ENCODE data around the gene ZNF529. TPM values are rescaled to one million over a fixed set of nuclear protein-coding genes. Genes with fewer than 3 reads are reported as not detected.
"Not testable (repeated sequence)": the region's sequence is repeated elsewhere in the genome, so short reads cannot be mapped to it uniquely, and the experiment has no call there.

Gene ZNF529
- 17.3 TPM for total RNA-seq
- long read RNA-seq, full-length matches to known transcripts: 4 of 18 reads
- long read RNA-seq, partial matches to known transcripts: 2 of 18 reads
- long read RNA-seq, other reads (novel, unspliced or antisense): 12 of 18 reads

DNA sequence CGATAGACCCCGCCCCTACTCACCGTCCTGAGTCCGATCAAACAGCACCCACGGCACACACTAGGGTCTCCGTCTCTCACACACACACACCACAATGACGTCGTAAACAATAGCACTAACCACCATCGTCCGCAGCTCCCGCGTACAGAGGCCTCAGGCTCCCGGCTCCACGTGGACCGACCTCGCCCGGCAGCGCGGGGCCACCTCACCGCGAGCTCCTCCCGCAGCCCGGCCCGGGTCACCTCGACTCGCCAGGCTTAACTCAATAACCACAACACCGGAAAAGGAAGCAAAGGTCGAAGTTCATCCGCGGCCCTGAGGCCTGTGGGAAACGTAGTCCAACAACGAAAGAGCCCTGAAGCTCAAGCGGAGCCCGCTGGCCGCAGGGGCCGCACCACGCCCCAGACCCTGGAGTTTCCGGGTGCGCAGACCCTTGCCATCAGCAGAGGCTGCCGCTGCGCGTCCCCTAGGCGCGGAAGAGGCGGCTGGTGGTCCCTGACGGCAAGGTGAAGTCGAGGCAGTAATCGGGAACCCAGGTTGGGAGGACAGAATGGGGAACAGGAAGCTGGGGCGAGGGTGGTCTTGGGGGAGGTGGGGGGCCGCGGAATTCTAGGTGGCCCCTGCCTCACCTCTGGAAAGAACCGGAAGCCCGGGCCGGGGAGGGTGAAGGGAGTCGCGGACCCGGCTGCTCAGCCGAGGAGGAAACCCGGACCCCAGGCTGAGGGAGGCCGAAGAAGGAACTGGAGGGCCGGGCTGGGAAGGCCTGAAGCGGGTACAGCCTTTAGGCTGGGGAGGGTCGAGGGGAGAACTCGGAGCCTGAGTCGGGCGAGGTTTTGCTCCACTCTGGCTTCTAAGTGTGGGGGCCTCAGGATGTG is at the start of gene ZNF529:
Gene ZNF529, minus strand, starts transcription at position 273 of the 875 bp plus-strand sequence. CDS start 946 bp downstream, outside the sequence.
- DNase-seq (ENCODE audit: low spot score): peak; percentile 94
- intact Hi-C loops (cut with DNase I): loop anchor here (5.0 kb wide), 1 partner anchor 264 kb away; the partner anchor contains the start of gene ZNF790

DNA sequence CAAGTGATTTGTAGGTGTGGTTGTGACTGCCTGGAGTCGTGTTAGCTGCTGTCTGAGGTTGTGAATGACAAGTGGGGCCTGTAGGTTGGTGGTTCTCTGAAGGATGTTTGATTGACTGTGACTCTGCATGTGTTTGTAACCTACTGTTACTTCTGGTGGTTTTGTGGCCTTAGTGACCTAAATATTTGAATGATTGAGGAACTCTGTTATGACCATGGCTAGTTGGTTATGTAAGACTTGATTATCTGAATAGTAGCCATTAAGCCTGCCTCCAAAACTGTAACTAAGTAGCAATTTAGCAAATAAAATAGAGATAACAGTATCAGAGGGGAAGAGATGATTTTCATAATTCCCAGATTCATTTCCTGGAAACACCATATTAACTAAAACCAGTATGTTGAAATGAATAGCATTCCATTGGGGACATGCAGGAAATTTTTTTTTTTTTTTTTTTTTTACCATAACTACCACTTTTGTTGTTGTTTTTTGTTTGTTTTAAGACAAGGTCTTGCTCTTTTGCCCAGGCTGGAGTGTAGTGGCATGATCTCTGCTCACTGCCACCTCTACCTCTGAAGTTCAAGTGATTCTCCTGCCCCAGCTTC is 32.9 kb upstream of the ZNF529 start:
- no peak for DNase-seq (ENCODE audit: low spot score)
- intact Hi-C loops (cut with DNase I): no loop called here

DNA sequence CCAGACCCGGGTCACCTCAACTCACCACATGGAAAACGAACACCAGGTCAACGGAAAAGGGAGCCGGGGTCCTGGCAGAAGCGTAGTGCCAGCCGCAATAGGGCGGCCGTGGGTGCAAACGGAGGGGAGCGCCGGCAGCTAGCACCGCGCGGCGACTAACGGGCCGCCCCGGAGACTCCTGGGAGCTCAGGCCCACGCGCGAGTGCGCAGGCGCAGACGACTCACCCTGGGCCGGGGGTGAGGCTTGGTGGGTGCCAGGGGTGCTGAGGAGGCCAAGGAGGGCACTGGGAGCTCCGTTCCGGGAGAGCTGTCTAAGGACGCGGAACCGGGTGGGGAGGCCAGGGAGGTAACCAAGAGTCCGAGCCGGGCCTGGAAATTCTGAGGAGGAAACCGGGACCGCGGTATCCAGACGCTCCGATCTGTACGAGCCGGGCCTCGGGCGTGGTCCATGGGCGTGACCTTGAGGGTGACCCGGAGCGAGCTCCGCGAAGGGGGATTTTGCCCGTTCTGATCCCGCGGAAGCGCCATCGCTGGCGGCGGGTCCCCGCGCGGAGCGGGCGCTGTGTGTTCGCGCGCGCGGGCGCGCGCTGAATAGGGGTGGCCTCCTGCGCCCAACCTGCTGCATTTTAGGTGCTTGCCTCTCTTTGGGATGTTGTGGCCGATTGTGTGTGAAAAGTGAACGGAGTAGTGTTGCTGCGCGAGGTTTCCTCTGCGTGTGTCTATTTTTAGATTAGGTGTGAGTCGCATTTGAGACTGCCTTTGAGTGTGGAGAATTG is 32.2 kb upstream of the ZNF529 start, which contains the start of gene ZNF382:
Gene ZNF382, plus strand, starts transcription at position 213 of the 776 bp plus-strand sequence. CDS start 4,602 bp downstream, outside the sequence.
- intact Hi-C loops (cut with DNase I): no loop called here
- DNase-seq (ENCODE audit: low spot score): peak; percentile 89

DNA sequence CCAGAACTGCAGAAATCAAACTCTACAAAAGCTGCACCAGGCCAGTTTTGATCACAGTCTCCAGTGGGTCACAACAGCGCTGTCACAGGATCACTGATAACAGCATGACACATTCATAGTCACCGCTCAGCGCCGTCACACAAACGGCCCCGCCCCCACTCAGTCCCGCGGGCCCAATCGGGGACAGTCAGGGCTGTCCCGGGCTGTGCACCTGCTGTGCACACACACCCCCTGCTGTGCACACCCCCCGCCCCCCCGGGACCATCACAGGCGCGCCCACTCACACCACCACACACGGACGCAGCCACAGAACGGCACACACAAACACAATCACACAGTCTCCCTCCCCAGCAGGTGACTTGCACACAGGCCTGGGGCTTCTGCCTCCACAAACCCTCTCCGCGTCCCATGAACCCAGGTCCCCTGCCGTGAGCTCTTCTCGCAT is 31.6 kb upstream of the ZNF529 start:
- intact Hi-C loops (cut with DNase I): no loop called here
- peak; percentile 88 for DNase-seq (ENCODE audit: low spot score)

DNA sequence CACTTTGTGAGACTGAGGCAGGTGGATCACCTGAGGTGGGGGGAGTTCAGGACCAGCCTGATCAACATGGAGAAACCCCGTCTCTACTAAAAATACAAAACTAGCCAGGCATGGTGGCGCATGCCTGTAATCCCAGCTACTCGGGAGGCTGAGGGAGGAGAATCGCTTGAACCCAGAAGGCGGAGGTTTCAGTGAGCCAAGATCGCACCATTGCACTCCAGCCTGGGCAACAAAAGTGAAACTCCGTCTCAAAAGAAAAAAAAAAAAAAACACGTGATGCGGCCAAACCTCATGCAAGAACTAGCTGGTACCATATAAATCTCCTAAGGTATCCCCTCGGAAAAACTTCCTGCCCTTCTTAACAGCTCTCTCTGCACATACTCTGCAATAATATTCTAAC is 29.6 kb upstream of the ZNF529 start:
- DNase-seq (ENCODE audit: low spot score); intact Hi-C loops (cut with DNase I): not testable (repeated sequence)

DNA sequence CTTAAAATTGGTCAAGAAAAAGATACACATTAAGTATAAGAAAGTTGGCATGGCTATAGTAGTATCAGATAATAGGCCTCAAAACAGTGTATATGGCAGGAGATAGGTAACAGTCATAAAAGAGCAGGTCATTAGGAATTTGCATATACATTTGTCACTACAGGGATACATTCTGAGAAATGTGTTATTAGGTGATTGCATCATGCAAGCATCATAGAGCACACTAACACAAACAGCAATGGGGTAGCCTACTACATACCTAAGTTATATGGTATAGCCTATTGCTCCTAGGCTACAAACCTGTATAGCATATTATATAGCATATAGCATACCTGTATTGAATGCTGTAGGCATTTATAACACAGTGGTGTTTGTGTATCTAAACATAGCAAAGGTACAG is 6.2 kb upstream of the ZNF529 start:
- intact Hi-C loops (cut with DNase I): no loop called here
- DNase-seq (ENCODE audit: low spot score): no peak

DNA sequence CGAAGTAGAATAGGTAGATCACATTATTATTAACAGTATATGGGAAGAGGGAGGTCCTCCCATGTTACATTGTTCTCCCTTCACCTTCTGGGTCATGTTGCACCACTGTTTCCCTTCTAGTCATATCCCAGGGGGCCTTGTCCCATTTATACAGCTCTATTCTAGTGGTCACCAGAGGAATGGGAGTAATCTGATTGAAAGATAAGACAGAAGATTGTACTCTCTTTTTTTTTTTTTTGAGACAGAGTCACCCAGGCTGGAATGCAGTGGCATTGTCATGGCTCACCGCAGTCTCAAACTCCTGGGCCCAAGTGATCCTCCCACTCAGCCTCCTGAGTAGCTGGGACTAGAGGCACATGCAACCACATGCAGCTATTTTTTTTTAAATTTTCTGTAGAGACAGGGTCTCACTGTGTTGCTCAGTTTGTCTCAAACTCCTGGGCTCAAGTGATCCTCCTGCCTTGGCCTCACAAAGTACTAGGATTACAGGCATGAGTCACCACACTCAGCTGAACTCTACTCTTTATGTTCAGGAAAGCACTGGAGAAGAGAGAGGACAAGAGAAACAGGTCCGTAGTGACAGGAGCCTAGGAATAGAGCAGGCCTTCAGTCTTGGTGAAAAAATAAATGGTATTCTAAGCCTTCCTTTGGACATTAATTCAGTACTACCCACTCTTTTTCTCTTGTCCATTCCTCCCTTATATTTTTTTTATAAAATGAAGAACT is 4.3 kb upstream of the ZNF529 start:
- intact Hi-C loops (cut with DNase I): no loop called here

DNA sequence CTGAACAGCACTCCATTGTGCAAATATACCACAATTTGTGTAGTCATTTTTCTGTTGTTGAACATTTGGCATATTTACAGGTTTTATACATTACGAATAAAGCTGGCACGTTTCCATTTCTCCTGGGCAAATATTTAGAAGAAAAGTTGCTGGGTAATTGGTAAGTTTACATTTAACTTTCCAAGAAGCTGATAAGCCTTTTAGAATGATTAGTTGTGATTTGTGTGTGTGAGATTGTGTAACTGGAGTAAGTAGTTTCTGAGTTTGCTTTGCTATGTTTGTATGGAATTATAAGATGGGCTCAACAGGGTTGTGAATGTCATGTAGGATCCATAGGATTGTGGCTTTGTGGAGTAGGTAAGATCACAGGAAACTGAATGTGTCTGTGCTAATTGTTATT is 1.6 kb upstream of the ZNF529 start:
- DNase-seq (ENCODE audit: low spot score): no peak
- intact Hi-C loops (cut with DNase I): loop anchor here (1.0 to 5.0 kb wide), 2 partner anchors 45 to 263 kb away; partner anchors contain the start of gene ZNF790

More for the DNA sequence above, 4.3 kb upstream of the ZNF529 start:
- DNase-seq (ENCODE audit: low spot score): no peak

DNA sequence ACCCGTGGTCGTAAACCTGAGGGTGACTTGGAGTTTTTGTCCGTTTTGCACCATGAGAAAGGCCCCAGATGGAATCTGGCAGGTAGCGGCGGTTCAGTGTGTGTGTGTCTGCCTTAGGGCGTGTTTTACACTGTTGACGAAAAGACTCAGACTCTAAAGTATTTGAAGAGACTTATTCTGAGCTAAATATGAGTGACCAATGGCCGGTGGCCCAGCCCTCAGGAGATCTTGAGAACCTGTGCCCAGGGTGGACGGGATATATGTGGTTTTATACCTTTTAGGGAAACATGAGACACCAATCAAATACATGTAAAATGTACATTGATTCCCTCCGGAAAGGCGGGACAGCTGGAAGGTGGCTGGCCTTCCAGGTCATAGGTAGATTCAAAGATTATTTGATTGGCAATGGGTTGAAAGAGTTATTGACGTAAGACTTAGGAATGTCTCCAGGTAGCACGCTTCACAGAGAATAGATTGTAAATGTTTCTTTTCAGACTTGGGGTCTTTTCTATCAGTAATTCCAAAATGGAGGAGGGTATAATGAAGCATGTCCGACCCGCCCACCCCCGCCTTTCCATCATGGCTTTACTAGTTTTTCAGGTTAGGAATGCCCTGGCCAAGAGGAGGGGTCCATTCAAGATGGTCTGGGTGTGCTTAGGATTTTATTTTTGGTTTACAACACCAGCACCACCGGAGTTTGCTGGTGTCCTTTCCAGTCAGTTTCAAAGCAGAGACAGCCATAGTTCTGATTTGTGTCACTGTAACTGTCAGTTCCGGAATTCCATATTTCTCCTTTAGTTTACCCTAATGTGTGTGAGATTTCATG is 1.0 kb upstream of the ZNF529 start:
- DNase-seq (ENCODE audit: low spot score): no peak
- intact Hi-C loops (cut with DNase I): loop anchor here (1.0 to 5.0 kb wide), 2 partner anchors 45 to 263 kb away; partner anchors contain the start of gene ZNF790

DNA sequence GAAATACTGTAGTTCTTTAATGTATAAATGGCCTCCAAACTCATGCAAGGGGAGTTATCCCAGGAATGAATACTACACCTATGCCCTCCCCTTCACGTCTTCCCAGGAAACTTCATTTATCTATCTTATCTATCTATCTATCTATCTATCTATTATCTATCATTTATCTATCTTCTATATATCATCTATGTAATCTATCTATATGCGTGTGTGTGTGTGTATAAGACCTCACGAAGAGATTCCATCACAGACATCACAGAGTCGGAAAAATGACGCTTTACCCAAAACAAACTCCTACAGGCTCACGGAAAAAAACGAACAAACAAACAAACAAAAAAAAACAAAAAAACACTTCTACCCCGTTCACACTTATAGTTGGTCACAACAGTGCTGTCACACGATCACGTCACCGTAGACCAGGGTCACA is 486 bp downstream of the ZNF529 start:
- intact Hi-C loops (cut with DNase I): loop anchor here (5.0 kb wide), 1 partner anchor 265 kb away; the partner anchor contains the start of gene ZNF790

DNA sequence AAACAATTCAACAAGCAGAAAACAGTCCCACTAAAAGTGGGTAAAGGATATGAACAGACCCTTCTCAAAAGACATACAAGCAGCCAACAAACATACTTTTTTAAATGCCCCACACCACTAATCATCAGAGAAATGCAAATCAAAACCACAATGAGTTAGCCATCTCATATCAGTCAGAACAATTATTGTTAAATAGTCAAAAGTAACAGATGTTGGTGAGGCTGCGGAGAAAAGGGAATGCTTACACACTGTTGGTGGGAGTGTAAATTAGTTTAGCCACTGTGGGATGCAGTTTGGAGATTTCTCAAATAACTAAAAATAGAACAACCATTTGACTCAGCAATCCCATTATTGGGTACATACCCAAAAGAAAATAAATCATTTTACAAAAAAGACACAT is 8.7 kb downstream of the ZNF529 start:
- no peak for DNase-seq (ENCODE audit: low spot score)
- intact Hi-C loops (cut with DNase I): no loop called here

More for the DNA sequence above, 486 bp downstream of the ZNF529 start:
- DNase-seq (ENCODE audit: low spot score): no peak

DNA sequence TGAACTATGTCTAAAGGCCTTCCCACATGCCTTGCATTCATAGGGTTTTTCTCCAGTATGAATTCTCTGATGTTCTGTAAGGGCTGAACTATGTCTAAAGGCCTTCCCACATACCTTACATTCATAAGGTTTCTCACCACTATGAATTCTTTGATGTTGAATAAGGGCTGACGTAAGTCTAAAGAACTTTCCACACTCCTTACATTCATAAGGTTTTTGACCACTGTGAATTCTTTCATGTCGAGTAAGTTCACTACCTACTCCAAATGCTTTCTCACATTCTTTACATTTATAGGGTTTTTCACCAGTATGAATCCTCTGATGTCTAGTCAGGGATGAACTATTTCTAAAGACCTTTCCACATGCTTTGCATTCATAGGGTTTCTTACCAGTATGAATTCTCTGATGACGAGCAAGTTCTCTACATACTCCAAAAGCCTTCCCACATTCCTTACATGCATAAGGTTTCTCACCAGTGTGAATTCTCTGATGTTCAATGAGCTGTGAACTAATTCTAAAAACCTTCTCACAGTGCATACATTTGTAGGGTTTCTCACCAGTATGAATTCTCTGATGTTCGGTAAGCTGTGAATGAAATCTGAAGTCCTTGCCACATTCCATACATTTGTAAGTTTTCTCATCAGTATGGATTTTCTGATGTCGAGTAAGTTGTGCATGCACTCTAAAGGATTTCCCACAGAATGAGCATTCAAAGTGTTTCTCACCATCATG is 25.9 kb downstream of the ZNF529 start:
- intact Hi-C loops (cut with DNase I): no loop called here
- no peak for DNase-seq (ENCODE audit: low spot score)

DNA sequence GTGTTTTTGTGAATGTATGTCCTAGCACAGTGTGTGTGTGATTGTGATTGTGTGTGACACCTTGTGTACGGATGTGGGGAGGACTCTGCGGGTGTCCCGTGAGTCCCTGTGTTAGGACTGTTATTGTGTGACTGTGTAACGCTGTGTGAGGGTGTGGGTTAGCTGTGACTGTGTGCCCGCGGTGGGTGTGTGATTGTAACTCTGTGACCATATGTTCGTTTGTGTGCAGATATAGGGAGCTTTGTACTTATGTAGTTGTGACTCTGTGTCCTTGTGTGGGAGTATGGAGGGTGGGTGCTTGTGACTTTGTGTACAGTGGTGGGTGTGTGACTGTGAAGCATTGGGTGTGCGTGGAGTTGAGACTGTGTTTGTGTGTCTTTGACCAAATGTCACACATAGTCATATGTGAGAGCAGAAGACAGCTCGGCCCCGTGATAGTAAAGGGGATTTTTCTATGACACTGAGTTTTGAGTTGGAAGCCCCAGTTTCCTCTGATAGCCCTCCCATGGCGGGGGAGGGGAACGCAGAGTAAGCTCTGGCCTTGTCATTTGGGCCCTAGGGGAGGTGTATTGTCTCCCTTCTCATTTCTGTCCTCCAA is 44.1 kb downstream of the ZNF529 start:
- intact Hi-C loops (cut with DNase I): loop anchor here (1.0 to 2.0 kb wide), 3 partner anchors 40 to 150 kb away; partner anchors contain the start of genes ZFP14 and ZNF566
- DNase-seq (ENCODE audit: low spot score): no peak

DNA sequence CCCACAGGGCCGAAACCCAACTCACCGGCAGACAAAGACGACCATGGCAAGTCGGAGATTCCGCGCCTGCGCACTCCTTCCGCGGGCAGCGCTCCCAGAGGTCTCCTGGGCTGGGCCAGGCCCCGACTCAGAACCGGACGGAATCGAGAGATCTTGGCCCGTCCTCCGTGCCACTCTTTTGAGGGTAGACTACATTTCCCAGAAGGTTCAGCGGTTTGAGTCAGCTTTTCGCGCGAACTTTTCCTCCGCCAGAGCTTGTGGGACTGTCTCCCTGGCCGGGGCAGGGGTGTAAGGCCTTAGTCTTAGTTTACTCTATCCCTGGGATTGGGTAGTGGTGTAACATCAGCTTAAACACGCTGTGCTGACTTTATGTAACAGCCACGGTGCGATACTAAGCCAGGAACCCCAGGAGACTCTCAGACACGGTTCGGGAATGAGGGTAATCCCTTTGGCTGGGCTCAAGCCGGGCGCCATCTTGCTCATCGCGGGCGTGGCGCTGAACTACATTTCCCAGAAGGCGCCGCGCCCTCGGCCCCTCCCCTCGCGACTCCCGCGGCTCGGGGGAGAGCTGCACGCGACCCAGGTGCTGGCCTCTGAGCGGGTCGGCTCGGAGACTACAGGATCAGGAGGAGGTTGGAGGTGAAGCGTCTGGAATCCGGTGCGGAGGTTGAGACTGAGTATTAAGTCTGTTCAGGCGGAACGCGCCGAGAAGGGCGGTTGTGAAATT is 44.7 kb downstream of the ZNF529 start, which contains the start of gene ZNF260:
Gene ZNF260, minus strand, starts transcription at position 78 of the 727 bp plus-strand sequence. CDS start 13,033 bp downstream, outside the sequence.
- peak; percentile 98 for DNase-seq (ENCODE audit: low spot score)
- intact Hi-C loops (cut with DNase I): loop anchor here (1.0 to 2.0 kb wide), 2 partner anchors 39 to 150 kb away; partner anchors contain the start of genes ZFP14 and ZNF566

DNA sequence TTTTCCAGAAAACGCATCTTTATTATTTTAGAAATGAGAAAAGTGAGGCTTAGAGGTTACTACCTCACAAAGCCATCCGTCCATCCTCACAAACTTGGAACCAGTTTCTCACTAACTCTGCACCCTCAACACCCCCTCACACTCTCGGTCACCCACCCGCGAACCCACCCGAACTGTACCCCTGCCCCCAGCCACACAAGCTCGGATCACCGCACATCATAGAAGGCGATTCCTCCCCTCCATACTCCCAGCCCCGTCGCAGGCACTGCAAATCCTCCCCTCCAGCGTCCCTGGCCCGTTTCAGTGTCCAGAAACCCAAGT is 45.3 kb downstream of the ZNF529 start:
- DNase-seq (ENCODE audit: low spot score): no peak
- intact Hi-C loops (cut with DNase I): loop anchor here (1.0 to 2.0 kb wide), 2 partner anchors 39 to 149 kb away; partner anchors contain the start of genes ZFP14 and ZNF566

DNA sequence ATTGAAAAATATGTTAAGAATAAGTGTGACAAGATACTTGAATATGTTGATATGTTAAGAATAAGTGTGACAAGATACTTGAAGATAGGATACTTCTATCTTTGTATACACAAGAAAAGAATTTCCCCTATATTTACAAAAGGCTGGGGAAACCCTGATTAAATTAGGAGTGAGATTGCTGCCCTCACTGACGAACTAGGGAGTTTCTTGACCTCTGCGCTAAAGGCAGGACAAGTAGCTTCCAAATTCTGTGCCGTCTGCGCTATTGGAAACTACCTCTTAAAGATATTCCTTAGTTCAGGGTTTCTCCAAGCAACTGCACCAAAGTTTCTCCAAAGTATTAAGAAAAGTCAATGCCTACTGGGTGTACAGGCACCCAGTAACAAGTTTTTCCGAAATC is 45.8 kb downstream of the ZNF529 start:
- intact Hi-C loops (cut with DNase I): no loop called here
- no peak for DNase-seq (ENCODE audit: low spot score)
